ENCODE data around the gene SLC22A4.

The SLC22A4 gene

GRCh38 chr5:132291026-132291425, 3.2 kb upstream of the SLC22A4 start:
- TF ChIP-seq, protein P1, sequence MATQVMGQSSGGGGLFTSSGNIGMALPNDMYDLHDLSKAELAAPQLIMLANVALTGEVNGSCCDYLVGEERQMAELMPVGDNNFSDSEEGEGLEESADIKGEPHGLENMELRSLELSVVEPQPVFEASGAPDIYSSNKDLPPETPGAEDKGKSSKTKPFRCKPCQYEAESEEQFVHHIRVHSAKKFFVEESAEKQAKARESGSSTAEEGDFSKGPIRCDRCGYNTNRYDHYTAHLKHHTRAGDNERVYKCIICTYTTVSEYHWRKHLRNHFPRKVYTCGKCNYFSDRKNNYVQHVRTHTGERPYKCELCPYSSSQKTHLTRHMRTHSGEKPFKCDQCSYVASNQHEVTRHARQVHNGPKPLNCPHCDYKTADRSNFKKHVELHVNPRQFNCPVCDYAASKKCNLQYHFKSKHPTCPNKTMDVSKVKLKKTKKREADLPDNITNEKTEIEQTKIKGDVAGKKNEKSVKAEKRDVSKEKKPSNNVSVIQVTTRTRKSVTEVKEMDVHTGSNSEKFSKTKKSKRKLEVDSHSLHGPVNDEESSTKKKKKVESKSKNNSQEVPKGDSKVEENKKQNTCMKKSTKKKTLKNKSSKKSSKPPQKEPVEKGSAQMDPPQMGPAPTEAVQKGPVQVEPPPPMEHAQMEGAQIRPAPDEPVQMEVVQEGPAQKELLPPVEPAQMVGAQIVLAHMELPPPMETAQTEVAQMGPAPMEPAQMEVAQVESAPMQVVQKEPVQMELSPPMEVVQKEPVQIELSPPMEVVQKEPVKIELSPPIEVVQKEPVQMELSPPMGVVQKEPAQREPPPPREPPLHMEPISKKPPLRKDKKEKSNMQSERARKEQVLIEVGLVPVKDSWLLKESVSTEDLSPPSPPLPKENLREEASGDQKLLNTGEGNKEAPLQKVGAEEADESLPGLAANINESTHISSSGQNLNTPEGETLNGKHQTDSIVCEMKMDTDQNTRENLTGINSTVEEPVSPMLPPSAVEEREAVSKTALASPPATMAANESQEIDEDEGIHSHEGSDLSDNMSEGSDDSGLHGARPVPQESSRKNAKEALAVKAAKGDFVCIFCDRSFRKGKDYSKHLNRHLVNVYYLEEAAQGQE (IDR thresholded peaks at IDR 0.05; ENCODE audit: insufficient read depth in 1 of 2, low read depth in 2 of 2, low read length in 2 of 2) = no peak
- TF ChIP-seq SIN3A (IDR thresholded peaks at IDR 0.05; ENCODE audit: borderline replicate concordance, insufficient read depth, low read length) (no peak), TAF1 (IDR thresholded peaks at IDR 0.05; ENCODE audit: borderline replicate concordance, insufficient read depth, low read length) (no peak), POLR2AphosphoS5 (IDR thresholded peaks at IDR 0.05; ENCODE audit: low read depth, low read length) (no peak), FOXP2 (optimal IDR thresholded peaks at IDR 0.05; ENCODE audit: borderline replicate concordance, extremely low read depth, extremely low read length, insufficient read depth) (no peak)

DNA sequence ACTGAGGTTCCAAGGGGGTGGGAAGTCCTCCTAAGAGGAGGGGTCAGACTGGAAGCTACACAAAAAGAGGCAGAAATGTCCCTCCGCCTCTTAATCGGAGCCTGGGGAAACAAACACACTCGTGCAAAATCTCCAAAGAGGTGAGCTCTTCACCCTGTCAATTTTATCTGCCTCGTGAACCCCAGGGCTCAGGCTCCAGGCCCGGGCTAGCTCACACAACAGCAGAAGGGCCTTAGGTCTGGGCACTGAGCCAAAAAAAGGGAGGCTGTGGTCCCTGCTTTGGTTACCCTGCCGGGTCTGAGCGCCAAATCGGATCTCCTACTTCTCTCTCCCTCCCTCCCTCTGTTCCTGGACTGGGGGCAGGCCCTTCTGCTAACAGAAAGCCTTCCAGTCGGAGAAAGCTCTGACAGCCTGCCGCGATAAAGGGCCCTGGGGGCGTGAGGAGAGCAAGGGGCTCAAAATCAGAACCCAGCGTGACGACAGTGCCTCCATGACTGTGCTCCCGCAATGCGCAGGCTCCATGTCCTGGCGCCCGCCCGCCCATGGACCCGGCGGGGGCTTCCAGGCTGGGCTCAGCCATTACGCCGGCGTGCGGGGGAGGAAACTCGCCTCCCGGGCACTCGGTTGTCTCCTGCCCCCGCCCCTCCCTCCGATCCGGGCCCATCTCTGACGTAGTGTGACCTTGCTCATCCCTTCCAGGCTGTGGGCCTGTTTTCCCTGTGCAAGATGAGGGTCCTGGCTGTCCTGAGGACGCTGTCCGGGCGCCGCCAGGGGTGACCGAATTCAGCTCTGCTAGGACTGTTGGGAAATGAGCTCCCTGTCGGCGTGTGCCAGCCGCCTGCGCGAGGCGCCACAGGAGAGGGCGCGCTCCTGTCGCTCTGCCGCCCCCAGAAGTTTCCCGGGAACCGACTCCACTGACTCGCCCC, 865 bp upstream of the SLC22A4 start:
- TF ChIP-seq TAF1 (IDR thresholded peaks at IDR 0.05; ENCODE audit: borderline replicate concordance, insufficient read depth, low read length) = peak; percentile 39; the same call in 1 of the 2 replicates
- TF ChIP-seq, protein P1 (IDR thresholded peaks at IDR 0.05; ENCODE audit: insufficient read depth in 1 of 2, low read depth in 2 of 2, low read length in 2 of 2) = no peak
- TF ChIP-seq FOXP2 (optimal IDR thresholded peaks at IDR 0.05; ENCODE audit: borderline replicate concordance, extremely low read depth, extremely low read length, insufficient read depth) = no peak
- no peak for TF ChIP-seq SIN3A (IDR thresholded peaks at IDR 0.05; ENCODE audit: borderline replicate concordance, insufficient read depth, low read length)
- peak; percentile 52; the same call in 1 of the 2 replicates for TF ChIP-seq POLR2AphosphoS5 (IDR thresholded peaks at IDR 0.05; ENCODE audit: low read depth, low read length)

GRCh38 chr5:132294728-132295504, 722 bp downstream of the SLC22A4 start:
- no peak for TF ChIP-seq FOXP2 (optimal IDR thresholded peaks at IDR 0.05; ENCODE audit: borderline replicate concordance, extremely low read depth, extremely low read length, insufficient read depth)
- TF ChIP-seq SIN3A (IDR thresholded peaks at IDR 0.05; ENCODE audit: borderline replicate concordance, insufficient read depth, low read length) = peak; percentile 66; the same call in 1 of the 2 replicates
- no peak for TF ChIP-seq POLR2AphosphoS5 (IDR thresholded peaks at IDR 0.05; ENCODE audit: low read depth, low read length)
- peak; percentile 25; the same call in 1 of the 2 replicates for TF ChIP-seq TAF1 (IDR thresholded peaks at IDR 0.05; ENCODE audit: borderline replicate concordance, insufficient read depth, low read length)

- no peak for TF ChIP-seq POLR2AphosphoS5 (IDR thresholded peaks at IDR 0.05; ENCODE audit: low read depth, low read length)
- TF ChIP-seq TAF1 (IDR thresholded peaks at IDR 0.05; ENCODE audit: borderline replicate concordance, insufficient read depth, low read length) = no peak; the same call in 1 of the 2 replicates
- TF ChIP-seq, protein P1 (IDR thresholded peaks at IDR 0.05; ENCODE audit: insufficient read depth in 1 of 2, low read depth in 2 of 2, low read length in 2 of 2) = no peak
- TF ChIP-seq FOXP2 (optimal IDR thresholded peaks at IDR 0.05; ENCODE audit: borderline replicate concordance, extremely low read depth, extremely low read length, insufficient read depth) = no peak
- TF ChIP-seq SIN3A (IDR thresholded peaks at IDR 0.05; ENCODE audit: borderline replicate concordance, insufficient read depth, low read length) = no peak
These were observed 1.6 kb downstream of the SLC22A4 start for GRCh38 chr5:132295505-132296411.

All from PFSK-1 (cell line).